Transverse colon (tissue), 4 donors: ENCODE results near the gene SEC62. TPM values are rescaled to one million over a fixed set of nuclear protein-coding genes. Genes with fewer than 3 reads are reported as not detected.

Source experiments
- DNase-seq: peaks from one replicate; pipeline ENCODE4 v3.0.0-alpha.2; 2019
- H3K27ac ChIP-seq, 4 donors: fragments of 200-600 bp; sonication (generic); 2 replicates each; pipeline ENCODE4 v1.5.1; 2016 to 2018; ENCODE audit warnings: inconsistent platforms in 4 of 4
- H3K27me3 ChIP-seq: fragments of 200-600 bp; sonication (generic); 2 replicates; pipeline ENCODE4 v1.5.1; 2017; ENCODE audit warnings: inconsistent platforms
- H3K36me3 ChIP-seq, 4 donors: fragments of 200-600 bp; sonication (generic); 2 replicates each; pipeline ENCODE4 v1.5.1; 2017 to 2019; ENCODE audit warnings: inconsistent platforms in 4 of 4
- H3K4me1 ChIP-seq, 4 donors: fragments of 200-600 bp; sonication (generic); 2 replicates each; pipeline ENCODE4 v1.5.1; 2017 to 2020; ENCODE audit warnings: inconsistent platforms in 4 of 4
- H3K4me3 ChIP-seq, 4 donors: fragments of 200-600 bp; sonication (generic); 1 replicate in 1 of 4; 2 replicates in 3 of 4; pipeline versions ENCODE4 v1.5.1 to v1.6.1; 2017 to 2019; ENCODE audit warnings: inconsistent platforms in 4 of 4
- H3K9me3 ChIP-seq, 2 donors: fragments of 200-600 bp; sonication (generic); 2 replicates each; pipeline ENCODE4 v1.5.1; 2017 to 2019; ENCODE audit warnings: inconsistent platforms in 2 of 2
- CTCF ChIP-seq, 5 experiments: fragments of 200-600 bp in 3 of 5; fragments of 450-650 bp in 2 of 5; sonication (generic) in 3 of 5; IDR thresholded peaks; 1 replicate in 2 of 5; 2 replicates in 3 of 5; pipeline ENCODE4 v1.5.1; 2016 to 2017; ENCODE audit warnings: antibody characterized with exemption in 5 of 5, inconsistent platforms in 3 of 5, mild to moderate bottlenecking in 2 of 5, moderate library complexity in 1 of 5
- EP300 ChIP-seq: sonication (generic); formaldehyde crosslinking; IDR thresholded peaks from one replicate; pipeline ENCODE4 v1.6.1; 2017; ENCODE audit warnings: antibody characterized with exemption, low read depth
- POLR2A ChIP-seq: fragments of 450-650 bp; IDR thresholded peaks from one replicate; pipeline ENCODE4 v1.6.1; 2016; ENCODE audit warnings: antibody characterized with exemption, mild to moderate bottlenecking, moderate library complexity
- POLR2AphosphoS5 ChIP-seq, 3 donors: sonication (generic); formaldehyde crosslinking; IDR thresholded peaks; one replicate each; pipeline ENCODE4 v1.6.1; 2016; ENCODE audit warnings: antibody characterized with exemption in 3 of 3
- WGBS, 2 donors: methylation state at CpG; one replicate each; pipeline ENCODE4 v1.1.5; 2018; ENCODE audit warnings: low coverage in 1 of 2; 5-methylcytosine and 5-hydroxymethylcytosine counted together
- in situ Hi-C, 4 donors: fragments of 200-750 bp; cut with MboI; loops; one replicate each; pipeline versions ENCODE4 v1.15.0 to v1.15.1; 2017; ENCODE audit warnings: low sequenced_read_pairs in 3 of 4, low pct_ligation_motif_present in 1 of 4, low pct_unique_long_range_greater_than_20kb in 1 of 4
- intact Hi-C: fragments of 100-400 bp; cut with DNase I; formaldehyde crosslinking; loops from one replicate; pipeline ENCODE4 v1.15.1; 2023; ENCODE audit warnings: low total_unique reads
- total RNA-seq, 4 donors: library from RNA; depleted of rRNA; stranded (reverse); fragments of >200 nt; gene quantifications; one replicate each; pipeline ENCODE4 v1.1.0, GENCODE V29; 2016

SEC62 gene
- total RNA-seq, 4 donors from 2014 or later, result 18.7 to 48.7 (median 30.0) TPM

- intact Hi-C loops, result no loop called here
- peaks cover 0 to 92% (median 30%) of the 10 kb centered on the region in 4 donors for H3K36me3 ChIP-seq
- 42 to 49% methylated on average over 2 of the region's 2 CpGs for WGBS, 2 donors
Measured at GRCh38 chr3:169980055-169980454, 13.4 kb downstream of the SEC62 start.

GRCh38 chr3:169984292-169984691 is 17.7 kb downstream of the SEC62 start:
- Histone ChIP-seq H3K9me3 (no peaks in the 10 kb centered on the region), H3K4me1 (peaks cover 0 to 4% (median 0%) of the 10 kb centered on the region in 4 donors), H3K27me3 (no peaks in the 10 kb centered on the region), H3K27ac (no peak overlapping the region), H3K4me3 (no peak overlapping the region), H3K36me3 (peaks cover 0 to 89% (median 29%) of the 10 kb centered on the region in 4 donors)
- WGBS, 2 donors, result 78 to 82% methylated on average over 3 of the region's 3 CpGs
- in situ Hi-C loops (no loop called here), intact Hi-C loops (no loop called here)
- no peak for DNase-seq
- TF ChIP-seq POLR2A, result no peak
- TF ChIP-seq POLR2AphosphoS5 (IDR thresholded peaks at IDR 0.05), result no peak
- TF ChIP-seq EP300, result no peak
- no peak for TF ChIP-seq CTCF (IDR thresholded peaks at IDR 0.05)

More at GRCh38 chr3:169980055-169980454, 13.4 kb downstream of the SEC62 start:
- DNase-seq, result no peak
- no peak overlapping the region for H3K4me3 ChIP-seq
- H3K4me1 ChIP-seq, result peaks cover 0 to 4% (median 0%) of the 10 kb centered on the region in 4 donors
- H3K27ac ChIP-seq, result no peak overlapping the region
- in situ Hi-C loops, result no loop called here
- no peaks in the 10 kb centered on the region for H3K27me3 ChIP-seq
- H3K9me3 ChIP-seq, result no peaks in the 10 kb centered on the region
- TF ChIP-seq CTCF (IDR thresholded peaks at IDR 0.05) (no peak), EP300 (no peak), POLR2AphosphoS5 (IDR thresholded peaks at IDR 0.05) (no peak), POLR2A (no peak)

- 93 to 97% methylated on average over 4 of the region's 4 CpGs for WGBS, 2 donors
- in situ Hi-C loops, result no loop called here
Measured at GRCh38 chr3:169990431-169990830, 23.8 kb downstream of the SEC62 start.

GRCh38 chr3:169992156-169992555 is 25.5 kb downstream of the SEC62 start:
- H3K4me3 ChIP-seq, result no peak overlapping the region
- no peak for TF ChIP-seq POLR2A
- TF ChIP-seq EP300, result no peak
- no peak for TF ChIP-seq CTCF (IDR thresholded peaks at IDR 0.05)
- no peak for TF ChIP-seq POLR2AphosphoS5 (IDR thresholded peaks at IDR 0.05)
- 61 to 71% methylated on average over 3 of the region's 3 CpGs for WGBS, 2 donors
- H3K4me1 ChIP-seq, result no peaks in the 10 kb centered on the region
- no peak overlapping the region for H3K27ac ChIP-seq
- no peaks in the 10 kb centered on the region for H3K27me3 ChIP-seq
- in situ Hi-C loops (no loop called here), intact Hi-C loops (loop anchor here (10.0 kb wide), 1 partner anchor 1157 kb away; no protein-coding TSS in a partner anchor)
- H3K36me3 ChIP-seq, result peaks cover 0 to 63% (median 13%) of the 10 kb centered on the region in 4 donors
- no peak for DNase-seq
- H3K9me3 ChIP-seq, result no peaks in the 10 kb centered on the region

More at GRCh38 chr3:169990431-169990830, 23.8 kb downstream of the SEC62 start:
- intact Hi-C loops, result loop anchor here (10.0 kb wide), 1 partner anchor 1156 kb away; no protein-coding TSS in a partner anchor
- Histone ChIP-seq H3K4me3 (no peak overlapping the region), H3K27me3 (no peaks in the 10 kb centered on the region), H3K9me3 (no peaks in the 10 kb centered on the region), H3K36me3 (peaks cover 0 to 66% (median 19%) of the 10 kb centered on the region in 4 donors), H3K4me1 (no peaks in the 10 kb centered on the region), H3K27ac (no peak overlapping the region)
- no peak for DNase-seq
- TF ChIP-seq POLR2A (no peak), EP300 (no peak), CTCF (IDR thresholded peaks at IDR 0.05) (no peak), POLR2AphosphoS5 (IDR thresholded peaks at IDR 0.05) (no peak)
